Measurements from ENCODE around the gene RBPMS2. TPM values are rescaled to one million over a fixed set of nuclear protein-coding genes. Genes with fewer than 3 reads are reported as not detected.
A peak's percentile ranks its signal among the peaks of the same experiment; 100 is the strongest.

RBPMS2 gene
- total and polyA plus RNA-seq, 3 experiments from 2014 or later: not detected

- Mint-ChIP-seq H3K27ac (peak overlapping the region in 6 of 8 donors; percentile 32 to 81 (median 62)), H3K4me3 (peak overlapping the region in 5 of 7 donors; percentile 27 to 91 (median 48))
- POLR2A ChIA-PET: no interaction called here
Observed at GRCh38 chr15:64699751-64700388, 75.5 kb downstream of the RBPMS2 start.

DNA sequence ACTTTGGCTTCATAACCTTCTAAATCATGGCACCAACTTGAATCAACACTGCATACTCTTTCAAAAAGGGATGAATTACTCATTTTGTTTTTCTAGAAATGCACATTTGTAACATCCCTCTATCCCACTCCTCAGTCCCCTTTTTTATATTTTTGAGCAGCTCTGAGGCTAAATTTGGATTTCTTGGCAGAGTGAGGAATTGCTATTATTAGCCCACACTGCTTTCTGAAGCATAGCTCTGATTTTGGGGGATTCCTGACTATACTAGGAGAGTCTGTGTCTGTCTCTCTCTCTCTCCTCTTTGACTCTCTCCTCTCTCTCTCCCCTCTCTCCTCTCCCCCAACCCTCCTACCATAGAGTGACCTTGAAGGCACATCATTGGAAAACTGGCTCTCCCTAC lies 76.6 kb downstream of the RBPMS2 start:
- Mint-ChIP-seq H3K27me3 (no peaks in the 10 kb centered on the region), H3K27ac (peak overlapping the region; percentile 3 to 83 (median 38)), H3K9me3 (no peaks in the 10 kb centered on the region), H3K36me3 (peaks cover 0 to 24% (median 5%) of the 10 kb centered on the region in 3 donors), H3K4me1 (peaks cover 67 to 83% (median 69%) of the 10 kb centered on the region in 3 donors), H3K4me3 (peak overlapping the region in 2 of 7 donors; percentile 4 to 62)
- Histone ChIP-seq H3K4me3 (ENCODE audit: low read length) (no peak overlapping the region), H3K9me3 (ENCODE audit: low read length) (no peaks in the 10 kb centered on the region), H3K4me1 (ENCODE audit: insufficient read depth, low read length) (peaks cover 47% of the 10 kb centered on the region), H3K27me3 (ENCODE audit: insufficient read depth, low read length, poor library complexity, severe bottlenecking) (no peaks in the 10 kb centered on the region), H3K27ac (ENCODE audit: low read depth, low read length) (no peak overlapping the region), H3K36me3 (ENCODE audit: insufficient read depth, low read length) (no peaks in the 10 kb centered on the region)
- ChIA-PET CTCF (interaction anchor here (1.2 kb wide), 1 partner anchor 29 kb away, joined by 5 read pairs; no protein-coding TSS in a partner anchor), POLR2A (no interaction called here)
- no peak for DNase-seq

More at GRCh38 chr15:64699751-64700388, 75.5 kb downstream of the RBPMS2 start:
- Histone ChIP-seq H3K36me3 (ENCODE audit: insufficient read depth, low read length) (no peaks in the 10 kb centered on the region), H3K9me3 (ENCODE audit: low read length) (no peaks in the 10 kb centered on the region), H3K4me1 (ENCODE audit: insufficient read depth, low read length) (peaks cover 48% of the 10 kb centered on the region), H3K4me3 (ENCODE audit: low read length) (no peak overlapping the region), H3K27ac (ENCODE audit: low read depth, low read length) (no peak overlapping the region), H3K27me3 (ENCODE audit: insufficient read depth, low read length, poor library complexity, severe bottlenecking) (no peaks in the 10 kb centered on the region)
- CTCF ChIA-PET: interaction anchor here (1.3 kb wide), 1 partner anchor 28 kb away, joined by 6 read pairs; no protein-coding TSS in a partner anchor
- peaks cover 0 to 19% (median 5%) of the 10 kb centered on the region in 3 donors for H3K36me3 Mint-ChIP-seq
- no peaks in the 10 kb centered on the region for H3K27me3 Mint-ChIP-seq
- peaks cover 68 to 83% (median 69%) of the 10 kb centered on the region in 3 donors for H3K4me1 Mint-ChIP-seq
- no peak for DNase-seq
- H3K9me3 Mint-ChIP-seq: no peaks in the 10 kb centered on the region

GRCh38 chr15:64697911-64698369 lies 77.4 kb downstream of the RBPMS2 start:
- Histone ChIP-seq H3K4me1 (ENCODE audit: insufficient read depth, low read length) (peaks cover 43% of the 10 kb centered on the region), H3K36me3 (ENCODE audit: insufficient read depth, low read length) (peaks cover 6% of the 10 kb centered on the region), H3K9me3 (ENCODE audit: low read length) (no peaks in the 10 kb centered on the region), H3K27ac (ENCODE audit: low read depth, low read length) (no peak overlapping the region), H3K27me3 (ENCODE audit: insufficient read depth, low read length, poor library complexity, severe bottlenecking) (no peaks in the 10 kb centered on the region), H3K4me3 (ENCODE audit: low read length) (no peak overlapping the region)
- ChIA-PET POLR2A (no interaction called here), CTCF (interaction anchor here (0.6 to 1.4 kb wide), 5 partner anchors 12 to 1228 kb away, joined by 3 to 5 read pairs (median 3); no protein-coding TSS in a partner anchor)
- Mint-ChIP-seq H3K36me3 (peaks cover 0 to 31% (median 5%) of the 10 kb centered on the region in 3 donors), H3K27ac (peak overlapping the region; percentile 0 to 96 (median 40)), H3K4me3 (peak overlapping the region in 2 of 7 donors; percentile 6 to 62), H3K9me3 (no peaks in the 10 kb centered on the region), H3K4me1 (peaks cover 60 to 79% (median 62%) of the 10 kb centered on the region in 3 donors), H3K27me3 (no peaks in the 10 kb centered on the region)
- DNase-seq: no peak

GRCh38 chr15:64696481-64696880 lies 78.9 kb downstream of the RBPMS2 start:
- peaks cover 0 to 37% (median 5%) of the 10 kb centered on the region in 3 donors for H3K36me3 Mint-ChIP-seq
- H3K4me3 Mint-ChIP-seq: no peak overlapping the region
- Histone ChIP-seq H3K27me3 (ENCODE audit: insufficient read depth, low read length, poor library complexity, severe bottlenecking) (no peaks in the 10 kb centered on the region), H3K4me3 (ENCODE audit: low read length) (no peak overlapping the region), H3K27ac (ENCODE audit: low read depth, low read length) (peak overlapping the region; percentile 38), H3K4me1 (ENCODE audit: insufficient read depth, low read length) (peaks cover 31% of the 10 kb centered on the region), H3K9me3 (ENCODE audit: low read length) (no peaks in the 10 kb centered on the region), H3K36me3 (ENCODE audit: insufficient read depth, low read length) (peaks cover 10% of the 10 kb centered on the region)
- ChIA-PET POLR2A (no interaction called here), CTCF (interaction anchor here (1.4 to 2.2 kb wide), 3 partner anchors 10 to 269 kb away, joined by 3 to 9 read pairs (median 4); no protein-coding TSS in a partner anchor)
- peak overlapping the region in 2 of 8 donors; percentile 43 to 86 for H3K27ac Mint-ChIP-seq
- no peaks in the 10 kb centered on the region for H3K9me3 Mint-ChIP-seq
- peaks cover 48 to 70% (median 51%) of the 10 kb centered on the region in 3 donors for H3K4me1 Mint-ChIP-seq
- no peaks in the 10 kb centered on the region for H3K27me3 Mint-ChIP-seq
- no peak for DNase-seq

DNA sequence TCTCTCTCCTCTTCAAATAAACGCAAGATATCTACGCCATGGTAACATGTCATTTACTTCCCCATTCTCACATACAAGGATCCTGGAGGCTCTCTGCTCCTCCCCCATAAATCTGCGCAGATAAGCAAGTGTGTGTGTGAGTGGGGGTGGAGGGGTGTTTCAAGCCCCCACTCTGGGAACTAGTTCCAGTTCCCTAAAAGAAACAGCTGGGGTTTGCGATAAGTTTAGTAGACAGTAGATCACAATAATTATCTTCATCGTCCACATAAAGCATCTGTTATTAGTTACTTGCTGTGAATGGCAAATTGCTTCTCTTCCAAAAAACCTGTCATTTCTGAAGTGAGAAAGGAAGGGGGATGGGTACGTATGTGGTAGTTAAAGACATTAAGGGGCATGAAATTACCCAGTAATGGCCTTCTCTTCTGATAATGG lies 79.8 kb downstream of the RBPMS2 start:
- Mint-ChIP-seq H3K4me1 (peaks cover 39 to 65% (median 46%) of the 10 kb centered on the region in 3 donors), H3K27me3 (no peaks in the 10 kb centered on the region), H3K9me3 (no peaks in the 10 kb centered on the region), H3K4me3 (no peak overlapping the region), H3K27ac (peak overlapping the region in 2 of 8 donors; percentile 28 to 78), H3K36me3 (peaks cover 0 to 44% (median 10%) of the 10 kb centered on the region in 3 donors)
- Histone ChIP-seq H3K27me3 (ENCODE audit: insufficient read depth, low read length, poor library complexity, severe bottlenecking) (no peaks in the 10 kb centered on the region), H3K4me1 (ENCODE audit: insufficient read depth, low read length) (peaks cover 22% of the 10 kb centered on the region), H3K4me3 (ENCODE audit: low read length) (no peak overlapping the region), H3K27ac (ENCODE audit: low read depth, low read length) (peak overlapping the region; percentile 38), H3K36me3 (ENCODE audit: insufficient read depth, low read length) (peaks cover 11% of the 10 kb centered on the region), H3K9me3 (ENCODE audit: low read length) (no peaks in the 10 kb centered on the region)
- DNase-seq: no peak
- CTCF ChIA-PET: interaction anchor here (1.6 to 2.2 kb wide), 2 partner anchors 9 to 32 kb away, joined by 4 to 9 read pairs; no protein-coding TSS in a partner anchor
- POLR2A ChIA-PET: no interaction called here

DNA sequence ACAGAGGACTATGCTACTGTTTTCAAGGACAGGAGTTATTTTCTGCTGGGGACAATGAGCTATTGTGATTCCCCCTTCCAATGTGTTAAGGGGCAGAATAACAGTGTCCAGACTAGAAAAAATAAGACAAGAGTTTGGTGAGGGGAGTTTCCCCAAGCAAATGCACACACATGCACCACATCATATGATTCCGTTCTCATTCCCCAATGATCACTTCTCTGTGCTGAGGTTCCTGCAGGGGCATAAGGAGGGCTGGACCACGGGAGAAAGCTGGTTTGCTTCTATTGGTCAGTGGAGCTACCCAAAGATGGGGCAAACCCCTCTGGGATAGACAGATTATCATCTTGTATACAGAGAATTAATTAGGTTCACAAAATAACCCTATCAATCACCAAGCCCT lies 80.6 kb downstream of the RBPMS2 start:
- H3K4me1 ChIP-seq (ENCODE audit: insufficient read depth, low read length): peaks cover 14% of the 10 kb centered on the region
- Mint-ChIP-seq H3K4me1 (peaks cover 31 to 58% (median 39%) of the 10 kb centered on the region in 3 donors), H3K27ac (peak overlapping the region in 3 of 8 donors; percentile 50 to 63 (median 53)), H3K36me3 (peaks cover 0 to 48% (median 9%) of the 10 kb centered on the region in 3 donors), H3K9me3 (no peaks in the 10 kb centered on the region), H3K27me3 (no peaks in the 10 kb centered on the region), H3K4me3 (no peak overlapping the region)
- H3K36me3 ChIP-seq (ENCODE audit: insufficient read depth, low read length): peaks cover 19% of the 10 kb centered on the region
- DNase-seq: no peak
- H3K27me3 ChIP-seq (ENCODE audit: insufficient read depth, low read length, poor library complexity, severe bottlenecking): no peaks in the 10 kb centered on the region
- H3K27ac ChIP-seq (ENCODE audit: low read depth, low read length): no peak overlapping the region
- POLR2A ChIA-PET: interaction anchor here (0.6 kb wide), 1 partner anchor 545 kb away, joined by 3 read pairs; no protein-coding TSS in a partner anchor
- CTCF ChIA-PET: no interaction called here
- H3K4me3 ChIP-seq (ENCODE audit: low read length): no peak overlapping the region
- H3K9me3 ChIP-seq (ENCODE audit: low read length): no peaks in the 10 kb centered on the region

DNA sequence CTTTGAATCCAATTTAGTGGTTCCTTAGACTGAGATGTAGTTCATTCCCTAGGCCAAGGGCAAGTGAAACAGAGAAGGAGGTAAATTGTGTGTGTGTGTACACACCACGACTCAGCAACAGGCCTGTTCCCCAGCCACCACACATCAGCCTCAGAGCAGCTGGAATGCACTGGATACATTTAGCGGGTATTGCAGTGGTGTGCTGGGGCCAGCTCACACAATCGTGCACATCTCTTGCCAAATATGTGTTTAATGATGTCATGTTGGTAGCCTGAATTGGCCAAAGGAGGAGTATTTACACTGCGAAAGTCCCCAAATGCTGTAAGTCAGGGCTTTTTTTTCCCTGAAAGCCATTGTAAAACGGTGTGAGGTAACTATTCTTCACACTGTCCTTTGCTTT lies 82.3 kb downstream of the RBPMS2 start:
- Histone ChIP-seq H3K9me3 (ENCODE audit: low read length) (no peaks in the 10 kb centered on the region), H3K4me3 (ENCODE audit: low read length) (no peak overlapping the region), H3K36me3 (ENCODE audit: insufficient read depth, low read length) (peaks cover 27% of the 10 kb centered on the region), H3K27me3 (ENCODE audit: insufficient read depth, low read length, poor library complexity, severe bottlenecking) (no peaks in the 10 kb centered on the region), H3K27ac (ENCODE audit: low read depth, low read length) (no peak overlapping the region), H3K4me1 (ENCODE audit: insufficient read depth, low read length) (no peaks in the 10 kb centered on the region)
- ChIA-PET CTCF (interaction anchor here (1.2 kb wide), 1 partner anchor 14 kb away, joined by 3 read pairs; no protein-coding TSS in a partner anchor), POLR2A (no interaction called here)
- Mint-ChIP-seq H3K36me3 (peaks cover 0 to 64% (median 12%) of the 10 kb centered on the region in 3 donors), H3K27me3 (no peaks in the 10 kb centered on the region), H3K4me3 (no peak overlapping the region), H3K27ac (peak overlapping the region in 2 of 8 donors; percentile 17 to 72), H3K4me1 (peaks cover 14 to 41% (median 23%) of the 10 kb centered on the region in 3 donors), H3K9me3 (no peaks in the 10 kb centered on the region)
- DNase-seq: no peak

Data from CD8-positive, alpha-beta memory T cell (primary cell).